ENCODE measurements around the gene SLC16A13.

SLC16A13 gene

DNA sequence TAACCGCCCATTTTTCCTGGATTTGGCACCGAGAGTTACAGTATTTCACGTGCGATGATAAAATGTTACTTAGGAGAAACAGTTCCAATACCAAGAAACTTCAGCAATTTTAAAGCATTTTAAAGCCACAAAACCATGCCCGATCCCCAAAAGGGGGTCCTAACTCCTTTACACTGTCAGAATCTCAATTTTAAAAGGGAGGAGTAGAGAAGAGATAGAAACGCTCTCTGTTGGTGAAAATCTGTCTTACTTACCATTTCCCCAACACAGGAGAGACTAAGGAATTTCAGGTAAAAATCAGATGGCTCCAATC, 23.9 kb upstream of the SLC16A13 start:
- no peak for DNase-seq (ENCODE audit: low spot score)

DNA sequence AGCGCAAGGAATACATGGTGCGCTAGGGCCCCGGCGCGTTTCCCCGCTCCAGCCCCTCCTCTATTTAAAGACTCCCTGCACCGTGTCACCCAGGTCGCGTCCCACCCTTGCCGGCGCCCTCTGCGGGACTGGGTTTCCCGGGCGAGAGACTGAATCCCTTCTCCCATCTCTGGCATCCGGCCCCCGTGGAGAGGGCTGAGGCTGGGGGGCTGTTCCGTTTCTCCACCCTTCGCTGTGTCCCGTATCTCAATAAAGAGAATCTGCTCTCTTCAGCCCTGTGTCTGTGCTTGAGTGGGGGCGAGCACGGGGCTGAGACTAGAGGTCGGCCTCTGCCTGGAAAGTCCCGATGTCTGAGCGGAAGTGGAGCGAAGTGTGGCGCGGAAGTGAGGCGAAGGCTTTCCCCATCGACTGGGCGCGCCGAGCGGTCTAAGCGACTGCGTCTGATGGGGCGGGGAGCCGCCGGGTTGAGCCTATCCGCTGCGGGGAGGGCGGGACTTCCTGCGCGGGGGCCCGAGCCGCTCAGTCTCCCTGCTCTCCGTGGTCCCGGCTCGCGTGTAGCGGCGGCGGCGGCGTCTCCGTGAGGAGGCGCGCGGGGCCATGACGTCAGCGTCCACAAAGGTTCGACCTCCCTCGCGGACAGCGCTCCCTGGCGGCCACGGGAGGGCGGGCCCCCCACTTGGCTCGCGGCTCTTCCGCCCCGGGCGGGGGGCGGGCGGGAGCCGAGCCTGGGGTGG, 21.4 kb upstream of the SLC16A13 start:
- peak; percentile 98 for DNase-seq (ENCODE audit: low spot score)

DNA sequence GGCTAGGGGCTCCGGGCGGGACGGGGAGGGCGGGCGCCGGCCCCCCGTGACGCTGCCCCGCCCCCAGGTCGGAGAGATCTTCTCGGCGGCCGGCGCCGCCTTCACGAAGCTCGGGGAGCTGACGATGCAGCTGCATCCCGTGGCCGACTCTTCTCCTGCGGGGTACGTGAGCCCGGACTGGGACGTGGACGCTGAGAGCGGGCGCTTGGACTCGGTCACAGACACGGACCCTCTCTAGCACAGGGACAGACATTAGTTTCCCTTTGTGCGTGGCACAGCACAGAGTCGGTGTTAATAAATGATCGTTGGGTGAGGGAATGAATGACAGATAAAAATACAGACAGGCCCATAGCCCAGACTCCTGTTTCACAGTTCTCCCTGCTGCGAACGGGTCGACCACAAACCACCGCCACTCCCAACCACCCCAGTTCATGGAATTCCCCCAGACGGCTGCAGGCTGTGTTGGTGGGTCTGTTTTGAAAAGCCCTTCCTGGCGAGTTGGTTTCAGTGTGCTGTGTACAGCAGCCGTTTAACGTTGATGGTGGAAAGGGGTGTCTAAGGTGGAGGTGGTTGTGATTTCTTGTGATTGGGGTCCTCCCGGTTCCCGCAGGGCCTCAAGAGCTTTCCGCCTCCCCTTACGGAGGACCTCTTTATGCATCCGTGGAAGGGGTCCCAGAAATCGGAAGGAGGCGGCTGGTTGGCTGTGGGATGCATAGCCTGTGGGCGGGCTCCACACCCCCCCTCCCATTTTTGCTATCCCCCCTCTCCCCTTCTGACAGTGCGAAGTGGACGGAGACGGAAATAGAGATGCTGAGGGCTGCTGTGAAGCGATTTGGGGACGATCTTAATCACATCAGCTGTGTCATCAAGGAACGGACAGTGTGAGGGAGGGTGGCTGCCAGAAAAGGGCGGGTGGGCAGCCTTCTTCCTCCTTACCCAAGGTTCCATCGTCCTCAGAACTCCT, 20.5 kb upstream of the SLC16A13 start:
- peak; percentile 92 for DNase-seq (ENCODE audit: low spot score)

DNA sequence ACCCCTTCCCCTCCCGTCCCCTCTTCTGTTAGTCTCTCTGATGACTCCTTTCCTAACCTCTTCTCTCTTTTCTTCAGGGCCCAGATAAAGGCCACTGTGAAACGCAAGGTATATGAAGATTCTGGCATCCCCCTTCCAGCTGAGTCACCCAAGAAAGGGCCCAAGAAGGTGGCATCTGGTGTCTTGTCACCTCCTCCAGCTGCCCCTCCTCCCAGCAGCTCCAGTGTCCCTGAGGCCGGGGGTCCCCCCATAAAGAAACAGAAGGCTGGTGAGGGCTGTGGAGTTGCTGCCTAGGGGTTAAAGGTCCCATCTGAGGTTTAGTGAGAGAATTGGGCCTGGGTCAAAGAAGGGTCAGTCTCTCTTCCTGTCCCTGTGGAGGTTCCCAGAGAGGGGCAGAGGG, 19.4 kb upstream of the SLC16A13 start:
- DNase-seq (ENCODE audit: low spot score): peak; percentile 42

DNA sequence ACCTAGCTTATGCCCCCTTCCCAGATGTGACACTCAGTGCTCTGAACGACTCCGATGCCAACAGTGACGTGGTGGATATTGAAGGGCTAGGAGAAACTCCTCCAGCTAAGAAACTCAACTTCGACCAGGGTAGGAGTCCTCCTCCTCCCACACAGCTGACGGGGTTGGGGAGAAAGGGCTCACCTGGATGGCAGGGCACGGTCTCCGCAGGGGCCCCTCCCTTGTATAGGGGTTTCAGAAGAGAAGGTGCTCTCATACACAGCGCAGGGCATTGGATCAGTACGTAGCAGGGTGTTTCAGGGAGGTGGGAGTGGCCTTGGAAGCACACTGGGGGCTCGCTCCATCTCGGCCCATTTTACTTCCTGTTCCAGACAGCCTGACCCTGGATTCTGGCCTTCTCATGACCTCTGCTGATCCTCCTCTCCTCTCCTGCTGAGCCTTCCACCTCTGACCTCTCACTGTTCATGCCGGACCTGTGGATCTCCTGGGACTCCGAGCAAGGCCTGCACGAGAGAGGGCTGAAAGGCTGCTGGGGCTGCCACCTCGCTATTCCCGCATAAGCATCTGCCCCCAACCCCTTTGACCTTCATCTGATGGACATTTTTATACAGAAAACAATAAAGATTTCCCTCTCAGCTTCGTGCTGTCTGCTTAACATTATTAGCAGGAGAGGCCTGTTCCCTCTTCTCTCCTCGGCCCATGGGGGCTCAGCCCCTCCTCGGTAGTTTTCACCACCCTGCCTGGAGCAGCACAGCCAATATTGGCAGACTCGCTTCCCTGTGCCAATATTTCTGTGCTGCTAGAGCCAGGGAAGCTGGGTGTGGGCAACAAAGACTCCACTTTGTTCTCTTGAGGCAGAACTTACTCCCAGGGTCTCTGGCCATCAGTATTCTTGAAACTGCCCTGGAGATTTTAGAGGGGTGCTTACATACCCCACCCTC, 18.7 kb upstream of the SLC16A13 start:
- DNase-seq (ENCODE audit: low spot score): no peak

DNA sequence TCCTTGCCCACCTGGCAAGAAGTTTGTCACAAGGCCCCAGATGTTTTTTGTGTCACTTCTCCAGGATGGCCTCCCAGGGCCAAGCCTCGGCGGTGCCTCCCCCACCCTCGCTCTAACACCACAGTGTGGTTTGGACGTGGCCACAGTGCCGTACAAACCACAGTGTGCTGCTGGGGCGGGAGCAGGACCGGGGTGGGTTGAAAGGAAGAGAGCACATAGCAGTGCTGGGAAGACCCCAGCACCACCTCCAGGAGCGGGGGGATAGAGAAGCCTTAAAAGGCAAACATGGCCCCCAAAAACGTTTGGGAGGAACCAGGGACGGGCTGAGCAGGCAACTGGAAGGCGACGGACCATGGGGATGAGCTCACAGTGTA, 18.0 kb upstream of the SLC16A13 start:
- no peak for DNase-seq (ENCODE audit: low spot score)

DNA sequence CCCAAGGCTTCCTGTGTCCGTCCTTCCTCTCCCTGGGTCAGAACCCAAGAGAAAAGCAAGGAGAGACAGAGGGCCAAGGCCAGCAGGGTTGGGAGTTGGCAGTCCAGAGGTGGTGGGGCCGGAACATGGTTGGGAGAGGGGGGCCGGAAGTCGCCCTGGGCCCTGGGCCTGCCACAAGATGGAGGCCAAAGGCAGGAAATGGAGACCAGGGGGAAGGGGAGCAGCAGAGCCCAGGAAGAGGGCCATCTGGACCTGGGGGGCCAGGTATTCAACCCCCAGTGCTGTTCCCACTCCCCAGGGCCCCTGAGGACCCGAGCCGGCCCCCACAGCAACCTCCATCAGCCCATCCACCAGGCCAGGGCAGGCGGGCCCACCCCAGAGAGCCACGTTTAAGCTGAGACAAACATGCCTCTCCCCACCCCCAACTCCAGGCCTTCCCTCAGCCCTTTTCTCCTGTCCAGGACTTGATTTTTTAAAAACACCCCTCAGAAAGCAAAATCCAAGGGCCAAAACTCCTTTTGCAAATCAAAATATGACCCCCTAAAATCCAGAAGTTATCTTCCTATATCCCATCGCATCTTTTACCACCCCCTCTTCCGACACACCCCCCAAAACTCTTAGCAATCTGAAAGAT, 17.4 kb upstream of the SLC16A13 start:
- no peak for DNase-seq (ENCODE audit: low spot score)

DNA sequence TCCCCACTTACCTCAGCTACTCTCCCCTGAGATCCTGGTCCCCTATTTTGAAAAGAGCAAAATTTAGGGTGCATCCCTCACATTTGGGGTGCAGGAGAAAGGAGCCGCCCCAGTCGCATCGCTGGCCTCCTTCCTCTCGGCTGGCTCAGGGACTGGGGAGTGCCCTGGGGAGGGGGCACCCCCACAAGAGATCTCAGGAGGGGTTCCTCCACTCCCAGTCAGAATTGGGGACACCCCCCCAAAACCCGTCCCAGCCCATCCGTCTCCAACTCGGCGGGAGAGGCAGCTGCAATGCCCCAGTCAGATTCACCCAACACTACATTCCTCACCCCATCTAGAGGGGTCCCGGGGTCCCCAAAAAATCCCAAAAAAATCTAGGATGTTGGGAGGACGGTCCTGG, 16.4 kb upstream of the SLC16A13 start:
- no peak for DNase-seq (ENCODE audit: low spot score)

DNA sequence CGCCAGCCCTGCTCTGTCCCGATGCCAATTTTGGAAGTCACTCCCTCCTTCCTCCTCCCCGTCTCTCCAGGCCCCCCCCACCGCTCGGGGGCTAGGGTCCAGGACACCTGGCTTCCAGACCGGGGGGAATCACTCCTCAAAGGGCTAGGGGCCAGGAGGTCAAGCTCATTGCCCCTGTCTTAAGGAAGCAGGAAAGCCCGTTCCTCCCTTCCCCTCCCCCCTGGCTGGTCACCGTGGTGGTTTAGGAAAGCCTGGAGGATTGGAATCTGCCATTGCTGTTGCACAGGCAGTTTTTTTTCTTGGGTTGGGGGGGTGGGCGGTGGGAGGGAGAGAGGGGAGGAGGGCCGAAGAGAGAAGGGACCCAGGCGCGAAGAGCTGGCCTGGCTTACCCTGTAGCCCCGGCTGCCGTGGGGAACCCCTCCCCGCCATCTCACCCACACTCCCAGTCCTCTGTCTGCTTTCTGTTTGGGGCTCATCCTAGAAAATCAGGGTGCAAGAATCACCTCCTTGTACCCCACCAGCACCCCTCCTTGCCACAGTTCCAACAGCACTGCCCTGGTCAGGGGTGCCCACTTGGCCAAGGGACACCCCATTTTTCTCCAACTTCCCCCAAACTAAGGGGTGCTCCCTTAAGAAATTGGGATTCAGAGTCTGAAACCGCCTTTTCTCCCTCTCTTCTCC, 15.8 kb upstream of the SLC16A13 start:
- DNase-seq (ENCODE audit: low spot score): no peak

DNA sequence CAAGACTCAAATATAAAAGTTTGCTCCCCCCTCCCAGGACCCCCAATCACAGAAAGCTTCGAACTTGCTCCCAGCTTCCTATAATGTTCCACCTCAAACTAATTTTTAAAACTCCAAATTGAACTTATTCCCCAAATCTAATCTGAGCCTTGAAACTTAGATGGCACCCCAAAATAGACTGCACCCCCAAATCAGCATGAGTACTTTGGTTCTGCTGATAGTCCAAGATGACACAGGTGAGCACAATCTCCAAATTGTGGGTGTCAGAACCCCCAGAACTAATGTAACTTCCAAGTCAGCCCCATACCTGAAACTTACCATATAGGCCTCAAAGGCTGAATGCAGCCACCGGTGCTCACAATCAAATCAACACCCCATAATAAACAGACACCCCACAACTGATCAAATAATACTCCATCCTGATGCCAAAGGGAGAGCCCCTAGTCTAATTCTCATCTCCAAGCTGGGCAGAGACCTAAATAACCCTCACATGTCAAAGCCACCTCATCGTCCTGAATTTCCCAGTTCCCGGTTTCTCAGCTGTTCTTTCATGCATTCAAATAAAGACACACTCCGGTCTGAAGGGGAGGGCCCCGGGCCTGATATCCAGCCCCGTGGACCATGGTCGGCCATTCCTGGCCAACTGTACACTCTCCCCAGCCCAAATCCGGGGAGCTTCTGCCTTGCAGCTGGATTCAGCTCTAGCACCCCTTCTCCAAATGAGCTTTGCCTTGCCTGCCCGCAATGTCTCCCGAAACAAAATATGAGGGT, 14.7 kb upstream of the SLC16A13 start:
- DNase-seq (ENCODE audit: low spot score): no peak

DNA sequence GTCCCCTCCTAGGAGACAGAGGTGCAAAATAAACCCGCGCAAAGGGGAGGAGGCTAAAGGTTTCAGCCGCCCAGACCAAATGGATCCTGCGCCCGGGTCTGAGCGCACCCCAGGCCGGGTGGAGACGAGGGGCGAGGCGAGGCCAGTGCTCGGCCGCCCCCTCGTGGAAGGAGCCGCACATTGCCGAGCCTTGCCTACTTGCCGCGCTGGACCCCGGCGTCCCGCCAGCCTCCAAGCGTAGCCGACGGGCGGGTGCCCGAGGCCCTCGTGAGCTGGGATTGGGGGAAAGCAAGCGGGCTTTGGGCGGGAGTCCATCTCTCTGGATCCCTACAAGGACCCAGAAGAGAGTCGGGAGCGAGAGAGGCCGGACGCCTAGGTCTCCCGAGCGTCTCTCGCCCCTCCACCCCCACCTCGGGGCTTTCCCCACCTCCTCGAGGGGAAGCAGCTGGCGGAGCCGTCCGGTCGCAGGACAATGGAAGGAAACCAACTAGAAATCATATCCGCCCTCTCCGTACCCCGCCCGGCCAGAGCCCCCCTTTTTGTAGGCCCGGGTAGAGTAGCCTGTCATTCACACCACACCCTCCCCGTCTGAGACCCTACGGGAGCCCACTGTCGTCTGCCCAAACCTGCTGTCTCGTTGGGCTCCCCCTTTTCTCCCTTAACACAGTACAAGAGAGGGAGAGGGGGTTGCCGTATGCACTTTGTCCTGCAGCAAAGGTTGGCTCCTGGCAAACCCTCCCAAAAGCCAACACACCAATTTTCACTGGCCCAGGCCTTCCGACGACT, 13.6 kb upstream of the SLC16A13 start:
- DNase-seq (ENCODE audit: low spot score): peak; percentile 81

DNA sequence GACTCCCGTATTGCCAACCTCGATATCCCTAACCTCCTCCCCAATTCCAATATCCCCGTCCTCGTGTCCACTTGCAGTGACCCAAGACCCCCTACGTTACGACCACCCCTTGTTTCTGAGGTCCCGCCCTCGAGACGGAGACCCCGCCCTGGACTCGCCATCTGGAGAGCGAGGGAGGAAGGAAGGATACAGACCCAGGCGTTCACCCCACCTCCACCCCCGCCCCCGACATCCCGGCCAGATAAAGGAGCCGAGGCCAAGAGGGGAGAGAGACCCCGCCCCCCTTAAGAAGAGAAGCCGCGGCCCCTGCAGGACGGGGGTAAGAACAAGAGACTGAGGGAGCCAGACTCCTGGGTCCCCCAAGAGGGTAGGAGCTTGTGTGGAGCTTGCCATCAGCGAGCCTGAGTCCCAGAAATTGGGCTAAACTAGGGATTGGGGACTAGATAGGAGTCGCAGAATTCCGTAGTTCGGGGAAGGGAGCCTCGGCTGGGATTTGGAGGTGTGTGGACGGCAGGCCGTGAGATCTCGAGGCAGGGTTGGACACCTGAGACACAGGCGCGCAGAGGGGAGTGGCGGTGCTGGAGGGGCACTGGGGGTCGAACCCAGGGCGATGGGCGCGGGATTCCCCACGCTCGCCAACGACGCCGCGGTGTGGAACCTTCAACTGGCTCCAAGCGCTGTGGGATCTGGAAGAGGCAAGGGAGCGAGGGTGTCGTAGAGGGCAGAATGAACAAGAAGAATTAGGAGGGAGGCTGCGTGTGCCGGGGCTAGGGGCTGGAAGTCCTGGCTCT, 12.8 kb upstream of the SLC16A13 start, which contains the start of gene BCL6B:
Gene BCL6B, plus strand, starts transcription at position 270 of the 791 bp plus-strand sequence. CDS start 622 bp downstream, outside the sequence.
- no peak for DNase-seq (ENCODE audit: low spot score)

DNA sequence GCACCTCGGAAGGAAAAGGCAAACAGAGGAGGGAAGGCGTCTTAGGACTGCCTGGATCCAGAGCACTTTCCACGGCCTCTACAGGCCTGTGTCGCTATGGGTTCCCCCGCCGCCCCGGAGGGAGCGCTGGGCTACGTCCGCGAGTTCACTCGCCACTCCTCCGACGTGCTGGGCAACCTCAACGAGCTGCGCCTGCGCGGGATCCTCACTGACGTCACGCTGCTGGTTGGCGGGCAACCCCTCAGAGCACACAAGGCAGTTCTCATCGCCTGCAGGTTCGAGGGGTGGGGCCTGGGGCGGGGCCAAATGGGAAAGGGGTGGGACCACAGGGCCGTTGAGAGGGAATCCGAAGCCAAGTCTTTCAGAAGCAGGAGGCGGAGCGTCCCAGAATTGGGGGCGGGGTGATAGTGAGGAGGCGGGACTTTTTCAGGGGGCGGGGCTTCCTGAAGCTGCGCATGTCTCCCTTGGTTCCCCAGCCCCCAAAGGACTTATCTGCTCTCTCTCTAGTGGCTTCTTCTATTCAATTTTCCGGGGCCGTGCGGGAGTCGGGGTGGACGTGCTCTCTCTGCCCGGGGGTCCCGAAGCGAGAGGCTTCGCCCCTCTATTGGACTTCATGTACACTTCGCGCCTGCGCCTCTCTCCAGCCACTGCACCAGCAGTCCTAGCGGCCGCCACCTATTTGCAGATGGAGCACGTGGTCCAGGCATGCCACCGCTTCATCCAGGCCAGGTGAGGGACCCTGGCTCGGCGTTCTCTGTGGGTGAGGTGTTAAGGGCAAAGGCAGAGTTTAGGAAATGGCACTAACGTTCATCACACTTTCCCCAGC, 12.0 kb upstream of the SLC16A13 start:
- DNase-seq (ENCODE audit: low spot score): peak; percentile 96

DNA sequence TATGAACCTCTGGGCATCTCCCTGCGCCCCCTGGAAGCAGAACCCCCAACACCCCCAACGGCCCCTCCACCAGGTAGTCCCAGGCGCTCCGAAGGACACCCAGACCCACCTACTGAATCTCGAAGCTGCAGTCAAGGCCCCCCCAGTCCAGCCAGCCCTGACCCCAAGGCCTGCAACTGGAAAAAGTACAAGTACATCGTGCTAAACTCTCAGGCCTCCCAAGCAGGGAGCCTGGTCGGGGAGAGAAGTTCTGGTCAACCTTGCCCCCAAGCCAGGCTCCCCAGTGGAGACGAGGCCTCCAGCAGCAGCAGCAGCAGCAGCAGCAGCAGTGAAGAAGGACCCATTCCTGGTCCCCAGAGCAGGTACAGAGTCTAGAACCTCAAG, 11.4 kb upstream of the SLC16A13 start:
- no peak for DNase-seq (ENCODE audit: low spot score)

DNA sequence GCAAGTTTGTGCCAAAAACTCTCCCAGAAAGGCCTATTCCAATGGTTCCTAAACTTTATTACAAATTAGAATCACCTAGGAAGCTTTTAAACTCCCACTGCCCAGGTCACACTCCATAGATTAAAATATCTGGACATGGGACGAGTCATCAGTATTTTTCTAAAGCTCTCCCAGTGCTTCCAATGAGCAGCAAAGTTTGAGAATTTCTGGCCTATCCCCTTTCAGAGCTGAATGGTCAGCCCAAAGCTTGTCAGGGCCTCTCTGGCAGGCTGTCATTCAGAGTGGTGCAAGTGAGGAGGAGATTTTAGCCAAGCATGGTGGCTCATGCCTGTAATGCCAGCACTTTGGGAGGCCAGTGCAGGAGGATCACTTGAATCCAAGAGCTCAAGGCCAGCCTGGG, 10.6 kb upstream of the SLC16A13 start:
- no peak for DNase-seq (ENCODE audit: low spot score)

DNA sequence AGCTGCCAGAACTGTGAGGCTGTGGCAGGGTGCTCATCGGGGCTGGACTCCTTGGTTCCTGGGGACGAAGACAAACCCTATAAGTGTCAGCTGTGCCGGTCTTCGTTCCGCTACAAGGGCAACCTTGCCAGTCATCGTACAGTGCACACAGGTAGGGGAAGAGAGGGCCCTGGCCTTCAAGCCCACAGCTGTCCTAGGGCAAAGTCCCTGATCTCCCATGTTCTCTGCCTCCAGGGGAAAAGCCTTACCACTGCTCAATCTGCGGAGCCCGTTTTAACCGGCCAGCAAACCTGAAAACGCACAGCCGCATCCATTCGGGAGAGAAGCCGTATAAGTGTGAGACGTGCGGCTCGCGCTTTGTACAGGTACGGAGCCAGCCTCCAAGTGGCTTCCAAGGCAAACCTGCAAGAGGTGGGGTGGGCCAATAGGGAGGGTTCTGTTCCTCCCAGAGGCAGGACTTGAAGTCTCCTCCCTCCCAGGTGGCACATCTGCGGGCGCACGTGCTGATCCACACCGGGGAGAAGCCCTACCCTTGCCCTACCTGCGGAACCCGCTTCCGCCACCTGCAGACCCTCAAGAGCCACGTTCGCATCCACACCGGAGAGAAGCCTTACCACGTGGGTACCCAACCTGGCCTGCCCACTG, 9.2 kb upstream of the SLC16A13 start:
- no peak for DNase-seq (ENCODE audit: low spot score)

DNA sequence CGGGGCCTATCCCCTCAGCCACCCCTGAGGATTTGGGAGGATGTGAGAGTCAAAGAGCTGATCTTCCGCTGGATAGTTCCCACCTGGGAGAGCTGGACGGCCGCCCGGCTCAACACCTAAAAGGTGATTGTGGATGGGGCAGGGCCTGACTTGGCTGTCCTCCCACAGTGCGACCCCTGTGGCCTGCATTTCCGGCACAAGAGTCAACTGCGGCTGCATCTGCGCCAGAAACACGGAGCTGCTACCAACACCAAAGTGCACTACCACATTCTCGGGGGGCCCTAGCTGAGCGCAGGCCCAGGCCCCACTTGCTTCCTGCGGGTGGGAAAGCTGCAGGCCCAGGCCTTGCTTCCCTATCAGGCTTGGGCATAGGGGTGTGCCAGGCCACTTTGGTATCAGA, 8.5 kb upstream of the SLC16A13 start:
- DNase-seq (ENCODE audit: low spot score): no peak
